ENCODE results near the gene RXRG.

Gene RXRG

DNA sequence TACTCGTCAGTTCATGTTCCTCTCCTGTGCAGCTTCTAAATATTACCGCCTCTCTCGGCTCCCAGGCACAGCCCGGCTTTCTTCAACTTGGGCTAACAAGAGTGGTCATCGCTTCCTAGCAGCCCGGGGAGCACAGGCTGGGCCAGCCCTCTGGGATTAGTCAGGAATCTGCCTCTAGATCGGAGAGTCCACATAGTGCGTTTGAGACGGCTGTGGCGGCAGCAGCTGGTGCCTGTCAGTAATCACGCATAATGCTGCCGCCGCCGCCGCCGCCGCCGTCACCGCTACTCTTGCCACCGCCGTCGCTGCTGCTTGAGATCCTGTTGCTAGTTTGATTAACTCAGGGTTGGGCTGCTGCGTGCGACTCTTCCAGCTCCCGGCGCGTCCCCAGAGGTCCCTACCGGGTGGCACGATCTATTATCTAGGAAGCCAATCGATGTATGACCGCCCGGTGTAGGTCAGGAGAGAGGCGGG is at the start of gene RXRG:
Gene RXRG, minus strand, starts transcription at position 230 of the 474 bp plus-strand sequence. CDS start 233 bp downstream, outside the sequence.
- no peak within 1 kb of the TSS for H3K9ac ChIP-seq (ENCODE audit: insufficient read length)
- H3K9me3 ChIP-seq (ENCODE audit: low read depth, low read length) = no peaks in the 10 kb centered on the region
- DNase-seq (ENCODE audit: low read depth, low spot score) = no peak
- no peak within 1 kb of the TSS for H3K27ac ChIP-seq
- H3K4me3 ChIP-seq = peak within 1 kb of the TSS; percentile 72
- TF ChIP-seq POLR2AphosphoS5 (IDR thresholded peaks at IDR 0.05; ENCODE audit: borderline replicate concordance, low read depth, low read length) (no peak), FOXP2 (optimal IDR thresholded peaks at IDR 0.05; ENCODE audit: control extremely low read depth, extremely low read length, insufficient read depth) (no peak), EZH2 (IDR thresholded peaks at IDR 0.05) (no peak)
- H3K36me3 ChIP-seq (ENCODE audit: insufficient read depth, low read length) = no peaks in the 10 kb centered on the region

DNA sequence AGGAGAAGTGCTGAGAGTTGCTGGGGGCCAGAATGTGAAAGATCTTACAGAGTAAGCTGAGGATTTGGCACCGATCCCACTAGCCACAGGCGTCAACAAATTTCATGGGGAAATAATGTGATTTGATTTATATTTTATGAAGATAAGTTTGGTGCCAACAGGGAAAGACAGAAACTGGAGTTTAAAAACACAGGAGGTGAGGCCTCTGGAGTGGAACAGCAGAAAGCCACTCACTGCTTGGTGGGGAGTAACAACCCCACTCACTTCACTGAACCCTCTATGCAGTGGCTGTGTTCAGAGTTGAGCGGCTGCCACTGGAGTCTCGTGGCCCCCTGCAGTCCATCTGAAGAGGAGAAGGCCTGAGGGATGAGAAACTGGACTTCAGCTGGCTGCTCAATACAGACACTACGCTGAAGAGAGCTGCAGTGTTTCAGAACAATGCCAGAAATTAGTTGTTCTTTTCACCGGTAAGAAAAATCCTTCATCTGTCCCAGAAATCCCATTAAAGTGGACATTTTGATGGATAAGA is 48.0 kb upstream of the RXRG start:
- Histone ChIP-seq H3K4me3 (no peak overlapping the region; the same call in 1 of the 2 replicates), H3K36me3 (ENCODE audit: insufficient read depth, low read length) (no peaks in the 10 kb centered on the region), H3K27ac (no peak overlapping the region), H3K9me3 (ENCODE audit: low read depth, low read length) (no peaks in the 10 kb centered on the region), H3K9ac (ENCODE audit: insufficient read length) (no peak overlapping the region)
- DNase-seq (ENCODE audit: low read depth, low spot score) = peak; percentile 14
- TF ChIP-seq POLR2AphosphoS5 (IDR thresholded peaks at IDR 0.05; ENCODE audit: borderline replicate concordance, low read depth, low read length) (no peak), FOXP2 (optimal IDR thresholded peaks at IDR 0.05; ENCODE audit: control extremely low read depth, extremely low read length, insufficient read depth) (no peak), EZH2 (IDR thresholded peaks at IDR 0.05) (no peak)

DNA sequence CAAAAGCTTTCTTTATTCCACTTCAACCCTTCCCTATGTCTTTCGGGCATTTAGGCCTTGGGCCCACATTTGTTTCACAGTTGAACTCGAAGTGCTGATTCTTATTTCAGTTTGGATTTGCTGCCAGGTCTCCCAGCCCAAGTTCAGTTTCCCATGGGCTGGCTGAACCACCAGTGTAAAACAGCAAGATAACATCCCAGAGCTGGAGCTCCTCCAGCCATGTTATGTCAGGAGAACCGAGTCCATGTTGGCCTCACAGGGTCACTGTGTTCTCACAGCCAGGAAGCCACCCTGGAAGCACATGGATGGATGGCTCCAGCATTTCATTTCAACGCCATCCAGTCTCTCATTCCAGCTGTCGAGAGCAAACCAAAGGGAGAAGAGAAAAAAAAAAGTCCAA is 45.2 kb upstream of the RXRG start:
- no peak for DNase-seq (ENCODE audit: low read depth, low spot score)
- no peak overlapping the region for H3K27ac ChIP-seq
- no peak overlapping the region for H3K9ac ChIP-seq (ENCODE audit: insufficient read length)
- H3K4me3 ChIP-seq = no peak overlapping the region
- no peaks in the 10 kb centered on the region for H3K9me3 ChIP-seq (ENCODE audit: low read depth, low read length)
- TF ChIP-seq POLR2AphosphoS5 (IDR thresholded peaks at IDR 0.05; ENCODE audit: borderline replicate concordance, low read depth, low read length) (no peak), FOXP2 (optimal IDR thresholded peaks at IDR 0.05; ENCODE audit: control extremely low read depth, extremely low read length, insufficient read depth) (no peak), EZH2 (IDR thresholded peaks at IDR 0.05) (no peak)
- no peaks in the 10 kb centered on the region for H3K36me3 ChIP-seq (ENCODE audit: insufficient read depth, low read length)

DNA sequence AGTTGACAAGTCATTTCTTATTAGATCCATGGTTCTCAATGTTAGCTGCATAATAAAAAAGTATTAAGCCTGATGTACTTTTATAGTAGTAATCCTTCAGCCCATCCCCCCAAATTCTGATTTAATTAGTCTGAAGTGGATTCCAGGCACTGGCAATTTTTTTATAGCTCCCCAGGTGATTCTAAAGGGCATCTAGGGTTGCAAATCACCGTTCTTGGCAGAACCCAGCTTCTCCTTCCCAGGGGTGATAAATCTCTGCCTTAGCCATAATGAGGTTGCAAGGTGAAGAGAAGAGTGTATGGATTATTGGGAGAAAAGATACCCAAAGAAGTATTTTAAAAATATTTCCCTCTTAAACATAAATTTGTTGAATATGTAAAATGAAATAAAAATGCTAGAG is 43.0 kb upstream of the RXRG start:
- no peak for DNase-seq (ENCODE audit: low read depth, low spot score)
- Histone ChIP-seq H3K4me3 (no peak overlapping the region), H3K27ac (no peak overlapping the region), H3K9ac (ENCODE audit: insufficient read length) (no peak overlapping the region), H3K36me3 (ENCODE audit: insufficient read depth, low read length) (no peaks in the 10 kb centered on the region), H3K9me3 (ENCODE audit: low read depth, low read length) (no peaks in the 10 kb centered on the region)
- TF ChIP-seq EZH2 (IDR thresholded peaks at IDR 0.05) = no peak
- TF ChIP-seq POLR2AphosphoS5 (IDR thresholded peaks at IDR 0.05; ENCODE audit: borderline replicate concordance, low read depth, low read length) = no peak
- TF ChIP-seq FOXP2 (optimal IDR thresholded peaks at IDR 0.05; ENCODE audit: control extremely low read depth, extremely low read length, insufficient read depth) = no peak

DNA sequence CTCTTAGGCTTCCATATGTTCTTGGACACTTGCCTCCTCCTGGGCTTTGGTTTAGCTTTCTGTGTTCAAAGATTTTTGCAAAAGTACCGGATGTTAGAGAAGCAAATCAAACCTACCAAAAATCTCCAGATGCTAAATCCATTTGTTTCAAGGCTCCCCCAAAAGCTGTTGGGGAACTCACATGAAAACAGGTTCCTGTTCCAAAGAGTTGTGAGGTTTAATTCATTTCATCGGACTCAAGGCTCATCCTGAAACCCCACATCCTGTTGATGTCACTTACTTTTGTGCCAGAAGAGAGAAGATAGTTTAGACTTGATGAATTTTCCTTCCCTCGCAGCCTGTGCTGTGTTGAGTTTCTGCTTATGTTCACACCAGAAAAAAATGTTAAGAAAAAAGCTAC is 41.7 kb upstream of the RXRG start:
- H3K4me3 ChIP-seq = no peak overlapping the region
- TF ChIP-seq POLR2AphosphoS5 (IDR thresholded peaks at IDR 0.05; ENCODE audit: borderline replicate concordance, low read depth, low read length) (no peak), EZH2 (IDR thresholded peaks at IDR 0.05) (no peak), FOXP2 (optimal IDR thresholded peaks at IDR 0.05; ENCODE audit: control extremely low read depth, extremely low read length, insufficient read depth) (no peak)
- no peak for DNase-seq (ENCODE audit: low read depth, low spot score)
- H3K9ac ChIP-seq (ENCODE audit: insufficient read length) = no peak overlapping the region
- no peaks in the 10 kb centered on the region for H3K36me3 ChIP-seq (ENCODE audit: insufficient read depth, low read length)
- no peak overlapping the region for H3K27ac ChIP-seq
- H3K9me3 ChIP-seq (ENCODE audit: low read depth, low read length) = no peaks in the 10 kb centered on the region

DNA sequence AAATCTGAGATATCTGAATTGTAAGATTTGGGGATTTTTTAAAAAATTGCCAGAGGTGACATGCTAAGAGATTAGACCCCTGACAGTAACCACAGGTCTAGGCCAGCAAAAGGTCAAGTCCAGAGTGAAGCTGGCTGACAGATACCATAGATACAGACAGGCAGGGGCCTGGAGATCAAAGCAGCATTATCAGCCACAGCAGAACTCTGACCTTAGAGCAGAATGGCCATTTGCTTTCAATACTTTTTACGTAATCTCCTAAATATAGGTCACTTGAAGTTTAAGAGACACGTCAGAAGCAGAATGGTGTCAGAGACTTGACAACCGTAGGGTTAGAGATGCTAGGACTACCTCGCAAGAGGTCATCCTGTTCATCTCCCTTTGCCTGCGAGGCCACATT is 40.8 kb upstream of the RXRG start:
- Histone ChIP-seq H3K27ac (no peak overlapping the region), H3K36me3 (ENCODE audit: insufficient read depth, low read length) (no peaks in the 10 kb centered on the region), H3K9me3 (ENCODE audit: low read depth, low read length) (no peaks in the 10 kb centered on the region), H3K4me3 (no peak overlapping the region), H3K9ac (ENCODE audit: insufficient read length) (no peak overlapping the region)
- TF ChIP-seq EZH2 (IDR thresholded peaks at IDR 0.05) = no peak
- TF ChIP-seq POLR2AphosphoS5 (IDR thresholded peaks at IDR 0.05; ENCODE audit: borderline replicate concordance, low read depth, low read length) = no peak
- TF ChIP-seq FOXP2 (optimal IDR thresholded peaks at IDR 0.05; ENCODE audit: control extremely low read depth, extremely low read length, insufficient read depth) = no peak
- no peak for DNase-seq (ENCODE audit: low read depth, low spot score)

DNA sequence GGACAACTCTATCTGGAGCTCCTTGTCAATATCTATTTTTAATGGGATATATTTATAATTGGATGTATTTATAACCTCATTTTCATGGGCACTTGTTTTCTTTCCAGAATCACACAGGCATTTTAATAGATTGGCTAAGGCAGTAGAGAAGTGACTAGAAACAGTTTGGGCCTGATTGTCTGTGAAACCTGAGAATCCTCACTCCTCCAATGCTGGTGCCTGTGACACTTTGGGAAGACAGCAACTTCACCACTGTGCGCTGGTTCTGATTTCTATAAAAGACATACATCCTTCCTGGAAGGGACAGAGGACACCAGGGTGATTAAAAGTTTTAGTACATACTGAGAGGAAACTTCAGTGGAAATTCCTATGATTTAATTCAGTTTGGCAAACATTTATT is 39.6 kb upstream of the RXRG start:
- Histone ChIP-seq H3K36me3 (ENCODE audit: insufficient read depth, low read length) (no peaks in the 10 kb centered on the region), H3K9me3 (ENCODE audit: low read depth, low read length) (no peaks in the 10 kb centered on the region), H3K4me3 (no peak overlapping the region), H3K9ac (ENCODE audit: insufficient read length) (no peak overlapping the region), H3K27ac (no peak overlapping the region)
- DNase-seq (ENCODE audit: low read depth, low spot score) = no peak
- TF ChIP-seq FOXP2 (optimal IDR thresholded peaks at IDR 0.05; ENCODE audit: control extremely low read depth, extremely low read length, insufficient read depth) = no peak

DNA sequence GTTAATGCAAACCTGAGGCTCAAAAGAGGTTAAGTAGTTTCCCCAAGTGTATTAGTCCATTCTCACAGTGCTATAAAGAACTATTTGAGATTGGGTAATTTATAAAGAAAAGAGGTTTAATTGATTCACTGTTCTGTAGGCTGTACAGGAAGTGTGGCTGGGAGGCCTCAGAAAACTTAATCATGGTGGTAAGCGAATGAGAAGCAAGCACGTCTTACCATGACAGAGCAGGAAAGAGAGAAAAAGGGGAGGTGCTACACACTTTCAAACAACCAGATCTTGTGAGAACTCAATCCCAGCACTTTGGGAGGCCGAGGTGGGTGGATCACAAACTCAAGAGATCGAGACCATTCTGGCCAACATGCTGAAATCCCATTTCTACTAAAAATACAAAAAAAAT is 38.5 kb upstream of the RXRG start:
- no peak overlapping the region for H3K4me3 ChIP-seq
- H3K27ac ChIP-seq = no peak overlapping the region
- no peaks in the 10 kb centered on the region for H3K9me3 ChIP-seq (ENCODE audit: low read depth, low read length)
- H3K36me3 ChIP-seq (ENCODE audit: insufficient read depth, low read length) = no peaks in the 10 kb centered on the region
- no peak for TF ChIP-seq EZH2 (IDR thresholded peaks at IDR 0.05)
- TF ChIP-seq POLR2AphosphoS5 (IDR thresholded peaks at IDR 0.05; ENCODE audit: borderline replicate concordance, low read depth, low read length) = no peak
- TF ChIP-seq FOXP2 (optimal IDR thresholded peaks at IDR 0.05; ENCODE audit: control extremely low read depth, extremely low read length, insufficient read depth) = no peak
- DNase-seq (ENCODE audit: low read depth, low spot score) = no peak
- no peak overlapping the region for H3K9ac ChIP-seq (ENCODE audit: insufficient read length)

Data from SK-N-MC (cell line).